Measurements from ENCODE around the gene CRY1. TPM values are rescaled to one million over a fixed set of nuclear protein-coding genes. Genes with fewer than 3 reads are reported as not detected.
"Not testable (repeated sequence)": the region's sequence is repeated elsewhere in the genome, so short reads cannot be mapped to it uniquely, and the experiment has no call there.

CRY1 gene
- polyA plus RNA-seq, 1 of the 3 experiments (the other 2 are of a cell fraction) = 4.9 TPM

DNA sequence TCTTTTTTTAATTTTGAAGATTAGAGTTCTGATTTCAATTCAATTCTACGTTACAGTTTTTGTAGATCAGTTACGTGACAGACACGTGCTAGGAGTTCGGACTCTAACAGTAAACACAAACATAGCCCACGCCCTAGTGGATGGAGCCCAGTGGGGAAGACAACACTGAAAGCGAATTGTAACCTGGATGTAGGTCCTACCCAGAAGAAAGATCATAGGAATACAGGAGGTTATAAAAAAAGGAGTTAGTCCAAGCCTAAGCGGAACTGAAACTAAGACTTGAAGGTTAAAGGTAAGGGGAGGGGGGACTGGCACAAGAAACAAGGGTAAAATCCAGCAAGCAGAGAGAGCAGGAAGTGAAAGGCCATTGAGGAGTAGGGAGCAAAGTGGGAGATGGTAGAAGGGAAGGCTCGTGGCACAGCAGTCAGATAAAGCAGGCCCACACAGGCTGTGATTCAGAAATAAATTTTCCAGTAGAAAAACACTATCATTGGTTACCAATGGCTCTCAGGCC lies 15.7 kb upstream of the CRY1 start (continued):
- TF ChIP-seq TEAD4 (IDR thresholded peaks at IDR 0.05; ENCODE audit: borderline replicate concordance, insufficient read depth) (no peak), FOXJ3 (CRISPR knock-in tag; IDR thresholded peaks at IDR 0.05) (no peak), MEF2A (IDR thresholded peaks at IDR 0.05; ENCODE audit: borderline replicate concordance, low read depth) (no peak), JUND (IDR thresholded peaks at IDR 0.05) (no peak), RFX5 (IDR thresholded peaks at IDR 0.05; ENCODE audit: low read length) (no peak), MXI1 (IDR thresholded peaks at IDR 0.05; ENCODE audit: low read depth, low read length) (no peak)
- TF ChIP-seq, protein P1, sequence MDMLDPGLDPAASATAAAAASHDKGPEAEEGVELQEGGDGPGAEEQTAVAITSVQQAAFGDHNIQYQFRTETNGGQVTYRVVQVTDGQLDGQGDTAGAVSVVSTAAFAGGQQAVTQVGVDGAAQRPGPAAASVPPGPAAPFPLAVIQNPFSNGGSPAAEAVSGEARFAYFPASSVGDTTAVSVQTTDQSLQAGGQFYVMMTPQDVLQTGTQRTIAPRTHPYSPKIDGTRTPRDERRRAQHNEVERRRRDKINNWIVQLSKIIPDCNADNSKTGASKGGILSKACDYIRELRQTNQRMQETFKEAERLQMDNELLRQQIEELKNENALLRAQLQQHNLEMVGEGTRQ (IDR thresholded peaks at IDR 0.05; ENCODE audit: borderline replicate concordance, low read depth, low read length) = no peak

GRCh38 chr12:107108366-107108765 lies 15.0 kb upstream of the CRY1 start:
- not testable (repeated sequence) for H3K79me2 ChIP-seq (ENCODE audit: insufficient read depth)
- CTCF ChIA-PET = interaction anchor here (0.5 to 5.7 kb wide), 4 partner anchors 9 to 210 kb away, joined by 3 to 46 read pairs (median 4); partner anchors contain the start of gene CRY1

GRCh38 chr12:107107381-107107780 lies 14.0 kb upstream of the CRY1 start:
- Histone ChIP-seq H3K36me3 (replicated peaks in 1 of 2; ENCODE audit: control insufficient read depth in 1 of 2, insufficient read depth in 2 of 2, low read length in 1 of 2) (no peaks in the 10 kb centered on the region), H3K27ac (ENCODE audit: low read depth in 2 of 2, low read length in 1 of 2) (no peak overlapping the region), H3K9me2 (no peaks in the 10 kb centered on the region), H3K9ac (no peak overlapping the region), H4K20me1 (ENCODE audit: insufficient read depth) (no peaks in the 10 kb centered on the region), H3K4me1 (ENCODE audit: control insufficient read depth in 1 of 2, insufficient read depth in 2 of 2, low read depth in 1 of 2, low read length in 1 of 2) (no peaks in the 10 kb centered on the region), H3K4me3 (ENCODE audit: low read depth in 2 of 2, low read length in 1 of 2) (no peak overlapping the region), H3K79me2 (ENCODE audit: insufficient read depth) (no peaks in the 10 kb centered on the region), H3K4me2 (no peak overlapping the region), H3K9me3 (no peaks in the 10 kb centered on the region), H3K27me3 (ENCODE audit: insufficient read depth) (no peaks in the 10 kb centered on the region; the same call in 1 of the 2 replicates), H2AFZ (ENCODE audit: low read depth) (no peak overlapping the region), H3F3A (replicated peaks; ENCODE audit: insufficient read depth) (no peaks in the 10 kb centered on the region)
- DNase-seq = no peak
- TF ChIP-seq TAF1 (IDR thresholded peaks at IDR 0.05; ENCODE audit: borderline replicate concordance, low read depth, low read length) (no peak), TEAD4 (IDR thresholded peaks at IDR 0.05; ENCODE audit: borderline replicate concordance, insufficient read depth) (no peak), YY1 (IDR thresholded peaks at IDR 0.05; ENCODE audit: low read depth) (no peak), GABPA (IDR thresholded peaks at IDR 0.05; ENCODE audit: low read depth) (no peak), MEF2A (IDR thresholded peaks at IDR 0.05; ENCODE audit: borderline replicate concordance, low read depth) (no peak), FOXM1 (IDR thresholded peaks at IDR 0.05; ENCODE audit: low read depth) (no peak), RCOR1 (IDR thresholded peaks at IDR 0.05; ENCODE audit: low read length) (no peak)
- TF ChIP-seq, protein P1 (IDR thresholded peaks at IDR 0.05; ENCODE audit: borderline replicate concordance, low read depth, low read length) = no peak
- TF ChIP-seq, protein P2, sequence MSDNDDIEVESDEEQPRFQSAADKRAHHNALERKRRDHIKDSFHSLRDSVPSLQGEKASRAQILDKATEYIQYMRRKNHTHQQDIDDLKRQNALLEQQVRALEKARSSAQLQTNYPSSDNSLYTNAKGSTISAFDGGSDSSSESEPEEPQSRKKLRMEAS (IDR thresholded peaks at IDR 0.05; ENCODE audit: low read depth) = no peak
- ChIA-PET CTCF (interaction anchor here (0.6 to 5.7 kb wide), 2 partner anchors 16 to 494 kb away, joined by 4 to 46 read pairs; partner anchors contain the start of gene CRY1), POLR2A (no interaction called here)
- WGBS (ENCODE audit: low lambda C conversion rate) = 48% methylated on average over 4 of the region's 4 CpGs

More at GRCh38 chr12:107108366-107108765, 15.0 kb upstream of the CRY1 start:
- H3K9ac ChIP-seq; H3K9me3 ChIP-seq; H3K36me3 ChIP-seq (replicated peaks in 1 of 2; ENCODE audit: control insufficient read depth in 1 of 2, insufficient read depth in 2 of 2, low read length in 1 of 2); H3K27ac ChIP-seq (ENCODE audit: low read depth in 2 of 2, low read length in 1 of 2); H3K27me3 ChIP-seq (ENCODE audit: insufficient read depth); H2AFZ ChIP-seq (ENCODE audit: low read depth); H3K9me2 ChIP-seq; H3K4me1 ChIP-seq (ENCODE audit: control insufficient read depth in 1 of 2, insufficient read depth in 2 of 2, low read depth in 1 of 2, low read length in 1 of 2); POLR2A ChIA-PET; DNase-seq; H3F3A ChIP-seq (replicated peaks; ENCODE audit: insufficient read depth); H3K4me2 ChIP-seq; H4K20me1 ChIP-seq (ENCODE audit: insufficient read depth); H3K4me3 ChIP-seq (ENCODE audit: low read depth in 2 of 2, low read length in 1 of 2): not testable (repeated sequence)
- WGBS (ENCODE audit: low lambda C conversion rate) = 54% methylated on average over 1 of the region's 1 CpG
